Islet precursor cell (in vitro differentiated cells): ENCODE measurements around the gene KIF21A.

Experiments
- DNase-seq: peaks from one replicate; pipeline ENCODE4 v3.0.0-alpha.2; 2018

Gene KIF21A

DNA sequence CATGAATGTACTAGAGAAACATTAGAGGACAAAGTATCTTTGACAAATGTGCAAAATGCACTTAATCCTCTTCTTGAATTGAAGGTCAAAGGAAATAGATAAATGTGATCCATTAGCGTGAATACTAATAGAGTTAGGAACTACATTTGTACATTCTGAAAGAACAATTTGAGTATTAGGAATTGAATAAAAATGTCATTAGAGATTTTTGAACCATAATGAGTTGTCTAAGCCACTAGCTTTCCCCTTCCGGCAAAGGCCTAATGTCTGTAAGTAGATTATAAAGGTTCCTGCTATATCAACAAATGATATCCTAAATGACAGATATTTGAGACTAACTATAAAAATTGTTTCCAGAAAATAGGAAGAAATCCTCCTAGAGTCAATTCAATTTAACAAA, 59.8 kb downstream of the KIF21A start:
- DNase-seq = no peak

GRCh38 chr12:39380090-39380489, 62.8 kb downstream of the KIF21A start:
- no peak for DNase-seq

DNA sequence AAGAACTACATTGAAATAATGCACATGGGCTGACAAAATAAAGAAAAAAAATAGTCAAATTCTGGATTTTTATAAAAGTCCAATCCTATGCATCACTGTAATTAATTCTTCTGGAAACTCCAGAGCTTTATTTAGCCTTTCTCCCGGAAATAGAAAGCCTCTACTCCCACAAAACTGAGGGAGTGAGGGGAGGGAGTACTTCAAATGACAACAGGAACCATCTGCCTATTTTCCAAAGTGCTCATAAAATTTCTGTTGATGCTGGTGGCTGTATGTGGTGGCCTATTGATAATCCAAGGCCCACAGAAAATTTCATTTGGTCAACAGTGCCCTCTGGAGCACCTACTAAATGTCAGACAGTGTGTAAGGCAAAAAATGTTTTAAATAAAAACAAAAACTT, 64.6 kb downstream of the KIF21A start:
- DNase-seq = no peak

DNA sequence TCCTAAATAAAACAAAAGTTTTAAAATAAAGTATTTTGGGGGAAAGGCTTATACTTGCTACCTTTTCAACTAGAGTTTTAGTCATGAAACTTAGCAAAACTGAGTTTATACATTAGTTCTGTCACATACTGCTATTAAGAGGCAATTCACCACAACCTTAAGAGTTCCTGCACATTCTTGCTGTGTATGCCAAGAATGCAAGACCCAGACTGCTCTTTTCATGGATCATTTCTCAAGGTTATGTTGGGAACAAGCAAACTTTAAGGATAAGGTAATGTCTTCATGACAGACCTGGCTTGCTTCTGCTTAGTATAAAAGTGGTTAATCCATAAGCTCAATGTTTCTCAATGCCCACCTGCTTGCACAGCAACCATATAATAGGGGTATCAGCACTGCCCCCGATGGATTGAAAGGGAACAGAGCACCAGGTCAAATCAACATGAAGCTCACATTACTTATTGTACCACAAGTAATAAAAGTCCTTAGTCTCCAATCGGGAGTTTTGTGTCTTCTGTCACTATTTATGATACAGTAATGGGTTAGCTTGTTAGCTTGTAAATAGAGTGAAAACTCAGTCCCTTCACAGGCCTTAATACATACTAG, 67.6 kb downstream of the KIF21A start:
- DNase-seq = no peak

DNA sequence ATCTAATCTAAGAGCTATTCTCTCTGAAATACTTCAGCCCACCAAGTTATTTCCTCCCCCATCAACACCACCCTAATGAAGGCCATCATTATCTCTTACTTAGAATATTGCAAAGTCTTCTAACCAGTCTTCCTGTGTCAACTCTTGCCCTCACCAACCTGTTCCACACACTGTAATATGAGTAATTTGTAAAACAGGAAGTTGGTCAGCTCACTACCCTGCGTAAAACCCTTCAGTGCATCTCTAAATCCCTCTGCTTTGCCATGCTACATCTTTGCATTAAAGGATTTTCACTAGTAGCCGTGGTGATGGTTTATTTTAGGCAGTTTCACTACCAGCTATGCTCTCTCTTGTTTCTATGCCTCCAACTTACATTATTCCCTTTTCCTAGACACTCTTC, 70.0 kb downstream of the KIF21A start:
- DNase-seq = no peak

DNA sequence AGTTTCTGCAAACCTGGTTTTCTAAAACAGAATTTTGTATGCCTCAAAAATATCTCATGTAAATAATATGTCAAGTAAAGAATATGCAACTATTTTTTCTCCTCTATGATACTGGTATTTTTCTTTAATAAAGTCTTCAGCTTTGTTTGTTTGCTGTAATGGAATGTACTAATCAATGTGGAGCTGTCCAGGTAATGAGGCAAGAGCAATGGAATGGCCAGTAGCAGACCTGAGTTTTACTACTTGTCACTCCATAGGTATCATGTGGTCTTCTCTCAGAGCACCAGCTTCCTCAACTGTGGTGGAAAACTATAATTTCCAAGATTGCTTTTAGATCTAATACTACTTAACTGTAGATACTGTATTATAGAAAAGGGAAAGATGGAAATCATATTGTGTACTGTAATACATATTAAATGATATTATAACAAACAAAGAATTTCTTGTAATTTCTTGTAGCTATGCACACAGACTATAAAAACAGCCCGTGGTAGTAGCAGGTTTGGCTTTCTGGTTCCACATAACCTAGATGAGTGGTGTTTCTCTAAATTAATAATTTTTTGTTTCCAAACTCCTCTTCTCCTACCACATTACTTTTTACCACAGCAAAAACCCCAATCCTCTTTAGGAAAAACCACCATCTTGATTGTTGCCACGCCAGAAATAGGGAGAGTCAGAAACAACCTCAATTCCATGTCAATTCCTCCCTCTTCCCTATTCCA, 70.6 kb downstream of the KIF21A start:
- DNase-seq = no peak

DNA sequence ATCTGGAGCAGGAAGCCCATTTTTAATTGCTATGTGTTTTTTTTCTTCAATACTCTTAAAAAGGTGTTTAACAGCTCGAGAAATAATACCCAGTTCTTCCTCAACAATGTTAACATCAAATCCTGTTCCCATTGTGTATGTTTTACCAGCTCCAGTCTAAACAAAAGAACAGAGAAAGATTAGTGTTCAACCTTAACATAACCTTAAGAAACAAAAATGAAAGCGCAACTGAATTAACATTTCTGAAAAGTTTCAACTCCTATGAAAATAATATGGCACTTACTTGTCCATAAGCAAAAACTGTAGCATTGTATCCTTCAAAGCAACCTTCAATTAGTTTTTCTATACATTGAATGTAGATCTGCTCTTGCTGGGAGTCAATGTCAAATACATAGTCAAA, 73.2 kb downstream of the KIF21A start:
- no peak for DNase-seq

GRCh38 chr12:39368891-39369290, 74.0 kb downstream of the KIF21A start:
- no peak for DNase-seq

DNA sequence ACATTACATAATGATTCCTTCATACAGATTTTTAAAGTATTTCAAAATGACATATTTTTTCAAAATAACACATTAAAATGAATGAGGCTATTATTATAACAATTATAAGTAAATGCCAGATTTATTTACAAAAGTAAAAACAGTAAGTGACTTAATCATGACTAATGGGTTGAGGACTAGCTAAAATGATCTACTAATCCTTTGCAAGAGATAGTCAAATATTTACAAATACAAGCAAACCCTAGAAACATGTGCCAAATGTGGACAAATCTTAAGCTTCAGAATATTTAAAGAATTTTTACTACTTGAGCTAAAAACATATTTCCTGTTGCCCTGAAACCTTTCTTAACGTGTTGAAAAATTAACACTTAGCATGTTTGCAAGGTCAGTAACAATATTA, 74.8 kb downstream of the KIF21A start:
- no peak for DNase-seq

DNA sequence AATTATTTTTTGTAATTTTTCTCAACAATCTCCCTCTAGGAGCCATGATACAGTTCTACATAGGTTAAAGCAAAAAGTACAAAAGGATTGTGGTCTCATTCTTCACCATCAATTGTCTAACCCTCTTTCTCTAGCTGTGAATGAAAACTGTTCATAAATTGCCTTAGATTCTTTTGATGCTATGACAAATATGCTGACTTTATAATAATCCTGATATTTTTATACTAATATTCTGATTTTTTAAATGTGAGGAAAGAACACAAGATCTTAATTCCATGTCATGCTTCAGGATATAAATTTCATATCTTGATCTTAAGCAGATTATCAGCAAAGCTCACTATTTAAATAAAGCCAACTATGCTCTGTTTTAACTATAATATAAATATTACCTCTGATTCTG, 75.4 kb downstream of the KIF21A start:
- DNase-seq = no peak

- DNase-seq = no peak
Observed at GRCh38 chr12:39365364-39366001, 77.4 kb downstream of the KIF21A start.

DNA sequence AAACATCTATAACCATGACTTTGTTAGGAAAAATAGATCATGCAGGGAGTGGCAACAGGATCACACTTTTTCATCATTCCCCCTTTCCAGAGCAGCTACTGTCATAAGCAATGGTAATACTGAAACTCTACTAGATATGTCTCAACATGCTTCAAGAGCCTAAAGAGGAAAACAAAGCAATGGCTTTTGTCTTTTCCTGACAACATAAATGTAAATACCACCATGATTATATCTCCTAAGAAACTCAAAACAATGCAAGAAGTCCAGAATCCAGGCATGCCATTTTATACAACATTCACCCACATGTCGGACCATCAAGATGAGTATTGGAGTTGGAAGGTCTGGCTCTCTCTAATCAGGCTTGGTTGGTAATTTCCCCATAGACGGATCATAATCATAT, 78.7 kb downstream of the KIF21A start:
- DNase-seq = no peak

GRCh38 chr12:39359645-39360044, 83.3 kb downstream of the KIF21A start:
- DNase-seq = no peak

GRCh38 chr12:39357041-39357440, 85.9 kb downstream of the KIF21A start:
- DNase-seq = no peak

DNA sequence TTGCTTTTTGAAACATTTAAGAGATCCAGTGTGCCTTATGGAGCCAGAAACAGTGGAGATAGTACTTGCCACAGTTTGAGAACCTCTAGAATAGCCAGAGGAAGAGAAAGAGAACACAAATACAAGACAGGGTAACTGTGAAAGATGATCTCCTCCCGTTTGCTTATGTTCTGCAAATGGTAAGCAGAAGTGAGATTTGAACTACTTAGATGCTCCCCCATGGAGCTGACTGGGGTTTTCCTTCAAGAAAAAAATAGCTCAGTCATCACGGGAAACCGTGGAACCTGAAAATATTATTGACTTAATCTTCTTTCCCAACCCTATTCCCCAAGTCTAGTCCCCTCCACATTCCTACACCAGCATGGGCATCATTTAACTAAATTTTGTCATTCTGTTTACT, 87.1 kb downstream of the KIF21A start:
- no peak for DNase-seq

DNA sequence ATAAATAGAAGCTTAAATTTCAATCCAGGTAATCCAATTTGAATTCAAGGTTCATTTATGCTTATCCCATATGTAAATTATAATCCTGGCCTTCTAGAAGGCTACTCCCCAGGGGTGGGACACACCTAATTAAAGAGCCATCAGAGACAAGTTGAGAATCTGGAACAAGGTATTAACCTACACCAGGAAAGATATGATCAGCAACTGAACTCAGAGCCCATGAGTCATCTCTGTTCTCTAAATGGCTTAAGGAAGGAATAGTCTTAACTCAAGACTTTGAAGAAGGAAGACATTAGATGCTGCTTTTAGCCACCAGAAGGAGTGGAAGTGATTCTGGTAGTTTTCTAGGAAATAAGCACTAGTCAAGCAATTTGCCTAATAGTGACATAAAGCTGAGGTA, 88.0 kb downstream of the KIF21A start:
- no peak for DNase-seq

GRCh38 chr12:39352471-39353017, 90.4 kb downstream of the KIF21A start:
- DNase-seq = no peak

- DNase-seq = no peak
Observed at GRCh38 chr12:39351153-39351552, 91.8 kb downstream of the KIF21A start.

DNA sequence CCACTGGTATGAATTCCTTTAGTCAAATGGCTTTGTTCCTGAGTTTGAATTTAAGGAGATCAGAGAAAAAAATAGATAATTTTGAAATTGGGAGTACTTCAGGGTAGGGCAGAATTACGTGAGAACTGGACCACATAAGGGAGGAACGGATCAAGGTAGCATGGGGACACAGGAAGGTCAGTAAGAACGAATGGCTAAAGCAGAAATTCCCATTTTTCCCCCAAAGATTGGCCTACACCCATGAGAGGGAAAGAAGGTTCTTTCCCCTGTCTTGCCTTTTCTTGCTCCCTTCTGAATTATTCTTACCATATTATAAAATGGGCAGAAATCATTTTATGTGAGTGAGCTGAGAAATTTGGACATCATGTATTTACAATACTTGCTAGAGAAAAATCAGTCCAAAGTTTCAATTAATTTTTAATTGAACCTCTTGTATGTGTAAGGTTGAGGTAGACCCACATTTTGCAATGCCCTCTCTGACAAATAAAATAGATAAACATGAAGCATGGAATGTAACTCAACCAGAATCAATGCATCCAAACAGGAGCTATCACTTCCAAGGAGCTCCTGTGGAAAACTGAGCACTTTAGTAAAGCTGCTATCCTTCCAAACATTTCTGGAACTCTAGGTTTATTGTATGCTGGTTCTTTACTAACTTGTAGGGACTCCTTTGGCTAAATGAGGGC, 93.8 kb downstream of the KIF21A start:
- no peak for DNase-seq

DNA sequence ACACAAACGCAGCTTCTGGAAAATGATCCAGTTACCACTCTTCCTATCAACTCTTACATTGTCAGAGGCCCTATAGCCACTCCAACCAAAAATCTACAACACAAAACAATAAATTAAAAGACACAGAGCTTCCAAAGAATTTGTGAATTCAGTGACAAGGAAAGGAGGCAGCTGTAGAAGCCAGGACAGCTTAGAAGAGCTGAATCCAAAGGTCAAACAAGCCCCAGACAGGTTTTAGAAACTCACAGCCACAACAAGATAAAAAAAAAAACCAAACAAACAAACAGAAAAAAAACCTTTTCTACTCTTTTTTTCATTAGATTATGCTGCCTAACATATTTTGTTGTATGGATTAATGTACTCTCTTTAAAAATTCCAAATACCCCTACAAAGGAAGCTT, 94.4 kb downstream of the KIF21A start:
- no peak for DNase-seq

DNA sequence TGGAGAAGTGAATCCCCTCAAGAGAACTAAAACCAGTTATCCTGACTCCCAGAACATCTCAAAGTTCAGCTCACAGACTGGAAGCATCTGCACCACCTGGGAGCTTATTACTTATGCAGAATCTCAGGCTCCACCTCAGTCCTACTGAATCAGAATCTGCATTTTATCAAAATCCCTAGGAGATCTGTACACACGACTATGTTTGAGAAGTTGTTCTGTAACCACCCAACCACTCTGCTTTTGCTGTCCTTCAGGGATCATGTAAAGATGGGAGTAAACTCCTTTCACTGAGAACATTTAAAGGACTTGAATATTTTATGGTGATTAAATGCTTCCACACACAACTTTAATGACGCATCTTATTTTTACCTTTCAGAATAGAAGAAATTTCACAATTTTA, 98.0 kb downstream of the KIF21A start:
- no peak for DNase-seq

DNA sequence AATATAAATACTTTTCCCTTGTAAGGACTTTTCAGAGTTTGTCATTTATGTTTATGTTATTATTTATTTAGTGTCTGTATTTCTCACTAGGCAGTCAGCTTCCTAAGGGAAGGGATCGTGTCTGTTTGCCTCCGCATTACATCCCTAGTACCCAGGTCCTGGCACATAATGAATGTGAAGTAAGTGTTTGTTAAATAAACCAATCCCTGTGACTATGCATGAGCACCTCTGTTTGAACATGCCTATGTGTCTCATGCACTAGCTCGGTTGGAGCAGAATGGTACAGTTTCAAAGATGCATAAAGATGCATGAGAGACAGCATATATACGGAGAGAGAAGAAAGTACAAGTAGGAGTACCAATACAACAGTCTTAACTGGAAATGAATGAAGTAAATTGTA, 99.3 kb downstream of the KIF21A start:
- DNase-seq = no peak

DNA sequence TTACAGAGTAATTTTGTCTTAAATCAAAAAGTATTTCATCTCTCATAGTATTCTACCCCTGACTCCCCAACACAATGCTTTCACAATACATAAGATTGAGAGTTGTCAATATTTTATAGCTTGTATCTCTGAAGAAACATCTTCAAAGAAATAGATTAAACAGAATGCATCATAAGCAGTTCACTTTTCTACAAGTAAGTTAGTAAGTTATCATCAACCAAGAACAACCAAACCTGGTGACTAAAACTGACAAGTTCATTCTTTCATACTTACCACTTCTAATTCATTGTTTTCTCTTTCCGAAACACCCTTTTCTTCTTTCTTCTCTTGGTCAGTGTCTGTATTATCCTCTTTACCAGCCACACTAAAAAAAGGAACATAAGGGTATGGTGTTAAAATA, 101.2 kb downstream of the KIF21A start:
- DNase-seq = no peak

DNA sequence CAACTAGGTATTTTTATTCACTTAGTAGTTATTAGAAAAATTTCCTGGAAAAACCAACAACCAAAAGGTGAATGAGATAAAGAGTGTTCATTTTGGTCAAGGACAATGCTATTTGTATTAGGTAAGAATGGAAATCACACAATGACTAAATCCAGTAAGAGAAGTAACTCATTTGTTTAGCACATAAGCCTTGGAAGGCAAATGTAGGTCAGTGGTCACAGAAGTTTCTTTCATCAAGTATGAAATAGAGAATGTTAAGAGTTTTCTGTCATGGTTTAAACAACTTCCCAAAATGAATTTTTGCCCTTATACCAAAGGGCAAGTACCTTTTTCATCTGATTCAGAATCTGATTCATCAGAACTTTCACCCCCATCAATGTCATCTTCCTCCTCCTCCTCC, 101.7 kb downstream of the KIF21A start:
- DNase-seq = no peak
